Lower lobe of right lung (tissue), 2 donors: Measurements from ENCODE around the gene EPB41L1. TPM values are rescaled to one million over a fixed set of nuclear protein-coding genes. Genes with fewer than 3 reads are reported as not detected.

Source experiments
- ATAC-seq, 2 donors: fragments of 200-7000 bp; cut with Tn5 transposase; one replicate each; pipeline ENCODE4 v1.9.1; 2020 to 2022; ENCODE audit warnings: mild to moderate bottlenecking in 2 of 2, moderate library complexity in 2 of 2
- DNase-seq: peaks from one replicate; pipeline ENCODE4 v3.0.0-alpha.2; 2020
- H3K27ac ChIP-seq: fragments of 200-600 bp; one replicate; pipeline ENCODE4 v1.8.0; 2022
- H3K27me3 ChIP-seq: fragments of 200-600 bp; one replicate; pipeline ENCODE4 v1.8.0; 2022; ENCODE audit warnings: low read depth
- H3K36me3 ChIP-seq: fragments of 200-600 bp; one replicate; pipeline ENCODE4 v1.8.0; 2022; ENCODE audit warnings: mild to moderate bottlenecking
- H3K4me1 ChIP-seq: fragments of 200-600 bp; one replicate; pipeline ENCODE4 v1.8.0; 2022
- H3K4me3 ChIP-seq: fragments of 200-600 bp; one replicate; pipeline ENCODE4 v1.8.0; 2022; ENCODE audit warnings: mild to moderate bottlenecking
- H3K9me3 ChIP-seq: fragments of 200-600 bp; one replicate; pipeline ENCODE4 v1.8.0; 2022
- CTCF ChIP-seq: fragments of 200-600 bp; IDR thresholded peaks from one replicate; pipeline ENCODE4 v1.8.0; 2022; ENCODE audit warnings: antibody characterized with exemption, mild to moderate bottlenecking
- intact Hi-C: fragments of 100-400 bp; cut with DNase I; formaldehyde crosslinking; loops from one replicate; pipeline ENCODE4 v1.11.0; 2022
- total RNA-seq: library from RNA; stranded (reverse); fragmentation: NEBNext Ultra II Directional; extraction: Animal tissue kit (Norgen Biotek cat#: 25700); gene quantifications from one replicate; pipeline ENCODE4 v1.2.1, GENCODE V29; 2021
- donor health status: DM: no; HTN: yes; CAD: no; lungs with severe emphysema.

The EPB41L1 gene
- total RNA-seq, 1 donor from 2014 or later = 68.9 TPM

GRCh38 chr20:36261389-36262105, 107.0 kb downstream of the EPB41L1 start:
- intact Hi-C loops = no loop called here
- Histone ChIP-seq H3K4me3 (no peak overlapping the region), H3K27ac (no peak overlapping the region), H3K4me1 (no peaks in the 10 kb centered on the region), H3K27me3 (no peaks in the 10 kb centered on the region), H3K36me3 (peaks cover 10% of the 10 kb centered on the region), H3K9me3 (no peaks in the 10 kb centered on the region)
- ATAC-seq = no peak
- TF ChIP-seq CTCF = no peak
- DNase-seq = no peak

- Histone ChIP-seq H3K4me1 (no peaks in the 10 kb centered on the region), H3K36me3 (peaks cover 3% of the 10 kb centered on the region), H3K4me3 (no peak overlapping the region), H3K27me3 (no peaks in the 10 kb centered on the region), H3K27ac (no peak overlapping the region), H3K9me3 (no peaks in the 10 kb centered on the region)
- DNase-seq (no peak), ATAC-seq (no peak)
- TF ChIP-seq CTCF = no peak
- intact Hi-C loops = no loop called here
These were observed 107.9 kb downstream of the EPB41L1 start for GRCh38 chr20:36262440-36262839.

GRCh38 chr20:36264426-36265246, 110.1 kb downstream of the EPB41L1 start:
- ATAC-seq (no peak), DNase-seq (no peak)
- intact Hi-C loops = no loop called here
- TF ChIP-seq CTCF = no peak
- Histone ChIP-seq H3K4me1 (no peaks in the 10 kb centered on the region), H3K36me3 (no peaks in the 10 kb centered on the region), H3K4me3 (no peak overlapping the region), H3K27ac (no peak overlapping the region), H3K9me3 (no peaks in the 10 kb centered on the region), H3K27me3 (no peaks in the 10 kb centered on the region)

- no peak overlapping the region for H3K4me3 ChIP-seq
- ATAC-seq = no peak
- no peak for TF ChIP-seq CTCF
- intact Hi-C loops = no loop called here
- no peaks in the 10 kb centered on the region for H3K9me3 ChIP-seq
- no peaks in the 10 kb centered on the region for H3K27me3 ChIP-seq
- H3K4me1 ChIP-seq = no peaks in the 10 kb centered on the region
- H3K36me3 ChIP-seq = no peaks in the 10 kb centered on the region
- DNase-seq = no peak
- H3K27ac ChIP-seq = no peak overlapping the region
These were observed 111.6 kb downstream of the EPB41L1 start for GRCh38 chr20:36266189-36266588.

- H3K4me1 ChIP-seq = no peaks in the 10 kb centered on the region
- DNase-seq (no peak), ATAC-seq (no peak)
- intact Hi-C loops = no loop called here
- no peaks in the 10 kb centered on the region for H3K36me3 ChIP-seq
- no peak overlapping the region for H3K27ac ChIP-seq
- no peak overlapping the region for H3K4me3 ChIP-seq
- TF ChIP-seq CTCF = no peak
- H3K27me3 ChIP-seq = no peaks in the 10 kb centered on the region
- no peaks in the 10 kb centered on the region for H3K9me3 ChIP-seq
These were observed 113.3 kb downstream of the EPB41L1 start for GRCh38 chr20:36267605-36268381.
